Measurements from ENCODE around the gene SETD5.

DNA sequence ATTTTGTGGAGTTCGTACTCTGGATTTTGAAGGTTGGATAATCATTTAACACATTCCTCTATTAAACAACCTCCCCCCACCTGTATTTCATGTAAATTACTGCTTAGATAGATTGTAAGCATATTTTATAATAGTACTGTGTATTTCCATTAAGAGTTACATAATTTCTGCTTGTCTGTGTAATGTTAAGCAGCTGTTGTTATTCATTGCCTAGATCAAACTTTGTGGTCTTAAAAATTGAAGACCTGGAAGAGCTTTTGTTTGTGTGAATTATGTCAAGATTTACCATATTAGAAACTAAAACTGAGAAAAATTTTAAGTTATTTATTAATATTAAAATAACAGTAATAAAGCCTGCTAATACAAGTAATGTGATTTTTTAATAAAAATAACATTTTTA, 11.1 kb downstream of the SETD5 start:
- TF ChIP-seq, protein P1, sequence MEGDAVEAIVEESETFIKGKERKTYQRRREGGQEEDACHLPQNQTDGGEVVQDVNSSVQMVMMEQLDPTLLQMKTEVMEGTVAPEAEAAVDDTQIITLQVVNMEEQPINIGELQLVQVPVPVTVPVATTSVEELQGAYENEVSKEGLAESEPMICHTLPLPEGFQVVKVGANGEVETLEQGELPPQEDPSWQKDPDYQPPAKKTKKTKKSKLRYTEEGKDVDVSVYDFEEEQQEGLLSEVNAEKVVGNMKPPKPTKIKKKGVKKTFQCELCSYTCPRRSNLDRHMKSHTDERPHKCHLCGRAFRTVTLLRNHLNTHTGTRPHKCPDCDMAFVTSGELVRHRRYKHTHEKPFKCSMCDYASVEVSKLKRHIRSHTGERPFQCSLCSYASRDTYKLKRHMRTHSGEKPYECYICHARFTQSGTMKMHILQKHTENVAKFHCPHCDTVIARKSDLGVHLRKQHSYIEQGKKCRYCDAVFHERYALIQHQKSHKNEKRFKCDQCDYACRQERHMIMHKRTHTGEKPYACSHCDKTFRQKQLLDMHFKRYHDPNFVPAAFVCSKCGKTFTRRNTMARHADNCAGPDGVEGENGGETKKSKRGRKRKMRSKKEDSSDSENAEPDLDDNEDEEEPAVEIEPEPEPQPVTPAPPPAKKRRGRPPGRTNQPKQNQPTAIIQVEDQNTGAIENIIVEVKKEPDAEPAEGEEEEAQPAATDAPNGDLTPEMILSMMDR (IDR thresholded peaks at IDR 0.05; ENCODE audit: borderline replicate concordance, extremely low read depth, low read length, poor library complexity, severe bottlenecking) = no peak
- no peak for TF ChIP-seq EZH2 (IDR thresholded peaks at IDR 0.05; ENCODE audit: borderline replicate concordance, low read depth, low read length, severe bottlenecking)

Measured in DND-41 (cell line).